ENCODE data around the gene EHMT1. TPM values are rescaled to one million over a fixed set of nuclear protein-coding genes. Genes with fewer than 3 reads are reported as not detected.
"Not testable (repeated sequence)": the region's sequence is repeated elsewhere in the genome, so short reads cannot be mapped to it uniquely, and the experiment has no call there.

The EHMT1 gene
- total RNA-seq, 4 donors from 2014 or later, result 96.4 to 136 (median 118) TPM

DNA sequence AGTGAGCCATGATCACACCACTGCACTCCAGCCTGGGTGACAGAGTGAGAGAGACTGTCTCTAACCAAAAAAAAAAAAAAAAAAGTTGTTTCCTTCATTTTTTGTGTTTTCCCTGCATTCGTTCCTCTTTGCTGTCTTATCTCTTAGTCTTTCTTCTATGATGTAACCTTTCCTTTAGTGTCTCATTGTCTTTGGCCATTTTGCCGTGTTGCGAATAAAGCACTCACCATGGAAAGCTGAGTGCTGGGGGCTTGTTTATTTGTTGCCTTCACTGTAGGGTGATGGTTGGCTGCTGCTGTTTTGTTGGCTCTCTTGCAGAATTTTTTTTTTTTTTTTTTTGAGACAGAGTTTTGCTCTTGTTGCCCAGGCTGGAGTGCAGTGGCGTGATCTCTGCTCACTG is 7.7 kb downstream of the EHMT1 start:
- peaks cover 0 to 59% (median 19%) of the 10 kb centered on the region in 4 donors for H3K4me1 ChIP-seq

GRCh38 chr9:137627406-137627805 is 8.6 kb downstream of the EHMT1 start:
- peaks cover 0 to 61% (median 19%) of the 10 kb centered on the region in 4 donors for H3K4me1 ChIP-seq

More for the DNA sequence above, 7.7 kb downstream of the EHMT1 start:
- Histone ChIP-seq H3K9me3 (no peaks in the 10 kb centered on the region), H3K36me3 (no peaks in the 10 kb centered on the region), H3K27ac (no peak overlapping the region), H3K27me3 (no peaks in the 10 kb centered on the region), H3K4me3 (no peak overlapping the region)
- no peak for TF ChIP-seq CTCF (IDR thresholded peaks at IDR 0.05)
- TF ChIP-seq POLR2A (IDR thresholded peaks at IDR 0.05), result no peak
- no peak for TF ChIP-seq EP300 (IDR thresholded peaks at IDR 0.05)
- WGBS, 2 donors, result 81 to 86% methylated on average over 4 of the region's 4 CpGs
- DNase-seq (ENCODE audit: low spot score in 2 of 2), result no peak

DNA sequence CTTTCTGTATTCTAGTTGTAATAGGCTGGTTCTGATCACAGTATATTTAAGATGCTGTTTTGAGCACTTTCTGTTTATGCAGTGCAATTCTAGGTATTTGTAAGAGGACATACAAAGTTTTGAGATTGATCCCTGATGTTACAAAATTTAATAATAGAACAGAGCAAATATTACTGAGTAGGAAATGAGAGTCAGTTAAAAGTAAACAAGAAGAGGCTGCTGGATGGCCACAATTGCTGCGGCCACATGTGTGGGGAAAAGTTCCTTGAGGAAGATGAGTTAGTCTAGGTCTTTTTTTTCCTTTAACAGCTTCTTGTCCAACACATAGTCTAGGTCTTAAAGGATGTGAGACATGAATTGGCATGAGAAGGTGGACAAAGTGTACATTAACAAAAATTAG is 11.3 kb downstream of the EHMT1 start:
- H3K9me3 ChIP-seq, result no peaks in the 10 kb centered on the region
- no peak overlapping the region for H3K4me3 ChIP-seq
- no peak overlapping the region for H3K27ac ChIP-seq
- WGBS, 2 donors, result 52 to 70% methylated on average over 1 of the region's 1 CpG
- no peaks in the 10 kb centered on the region for H3K27me3 ChIP-seq
- no peaks in the 10 kb centered on the region for H3K36me3 ChIP-seq
- DNase-seq (ENCODE audit: low spot score in 2 of 2), result no peak
- H3K4me1 ChIP-seq, result peaks cover 0 to 63% (median 21%) of the 10 kb centered on the region in 4 donors
- TF ChIP-seq CTCF (IDR thresholded peaks at IDR 0.05) (no peak), EP300 (IDR thresholded peaks at IDR 0.05) (no peak), POLR2A (IDR thresholded peaks at IDR 0.05) (no peak)

More at GRCh38 chr9:137627406-137627805, 8.6 kb downstream of the EHMT1 start:
- not testable (repeated sequence) for H3K27me3 ChIP-seq; DNase-seq (ENCODE audit: low spot score in 2 of 2); H3K4me3 ChIP-seq; H3K36me3 ChIP-seq; H3K27ac ChIP-seq; H3K9me3 ChIP-seq
- 97 to 98% methylated on average over 14 of the region's 14 CpGs for WGBS, 2 donors

GRCh38 chr9:137630679-137631078 is 11.9 kb downstream of the EHMT1 start:
- Histone ChIP-seq H3K36me3 (no peaks in the 10 kb centered on the region), H3K27me3 (no peaks in the 10 kb centered on the region), H3K27ac (no peak overlapping the region), H3K4me3 (no peak overlapping the region), H3K4me1 (peaks cover 0 to 60% (median 21%) of the 10 kb centered on the region in 4 donors), H3K9me3 (no peaks in the 10 kb centered on the region)
- WGBS, 2 donors, result 55 to 67% methylated on average over 4 of the region's 4 CpGs
- TF ChIP-seq POLR2A (IDR thresholded peaks at IDR 0.05), result no peak
- DNase-seq (ENCODE audit: low spot score in 2 of 2), result no peak

DNA sequence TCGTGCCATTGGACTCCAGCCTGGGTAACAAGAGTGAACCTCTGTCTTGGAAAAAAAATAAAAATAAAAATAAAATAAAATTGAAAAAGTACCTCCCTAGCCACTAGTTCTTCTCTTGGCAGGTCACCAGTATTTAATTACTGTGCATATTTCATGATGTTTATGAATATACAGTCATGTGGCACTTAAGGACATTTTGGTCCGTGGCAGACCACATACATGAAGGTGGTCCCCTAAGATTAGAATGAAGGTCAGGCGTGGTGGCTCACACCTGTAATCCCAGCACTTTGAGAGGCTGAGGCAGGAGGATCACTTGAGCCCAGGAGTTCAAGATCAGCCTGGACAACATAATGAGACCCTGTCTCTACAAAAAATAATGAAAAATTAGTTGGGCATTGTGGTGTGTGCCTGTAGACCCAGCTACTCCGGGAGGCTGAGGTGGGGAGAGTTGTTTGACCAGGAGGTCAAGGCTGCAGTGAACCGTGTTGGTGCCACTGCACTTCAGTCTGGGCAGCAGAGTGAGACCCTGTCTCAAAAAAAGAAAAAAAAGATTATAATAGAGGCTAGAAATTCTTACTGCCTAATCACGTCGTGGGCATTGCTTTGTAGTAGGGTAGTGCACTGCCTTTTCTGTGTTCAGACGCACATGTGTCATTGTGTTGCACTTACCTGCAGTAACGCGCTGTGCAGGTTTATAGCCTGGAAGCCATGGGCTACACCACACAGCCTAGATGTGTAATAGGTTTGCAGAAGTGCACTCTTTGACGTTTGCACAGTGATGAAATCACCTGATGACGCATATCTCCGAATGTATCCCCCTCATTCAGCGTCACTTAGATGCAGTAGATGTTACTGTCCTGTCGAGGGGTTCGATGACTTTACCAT is 12.8 kb downstream of the EHMT1 start:
- no peaks in the 10 kb centered on the region for H3K9me3 ChIP-seq
- no peak overlapping the region for H3K4me3 ChIP-seq
- no peak for DNase-seq (ENCODE audit: low spot score in 2 of 2)
- no peaks in the 10 kb centered on the region for H3K36me3 ChIP-seq
- no peaks in the 10 kb centered on the region for H3K27me3 ChIP-seq
- 91% methylated on average over 16 of the region's 16 CpGs for WGBS, 2 donors
- no peak overlapping the region for H3K27ac ChIP-seq
- peaks cover 0 to 65% (median 21%) of the 10 kb centered on the region in 4 donors for H3K4me1 ChIP-seq
- TF ChIP-seq POLR2A (IDR thresholded peaks at IDR 0.05), result no peak
- no peak for TF ChIP-seq CTCF (IDR thresholded peaks at IDR 0.05)
- no peak for TF ChIP-seq EP300 (IDR thresholded peaks at IDR 0.05)
